Activated CD8-positive, alpha-beta memory T cell treated with anti-CD3 and anti-CD28 coated beads for 4 hours (primary cell): ENCODE data around the gene SCUBE1.

Experiments
- DNase-seq, 2 donors: peaks; one replicate each; pipeline ENCODE4 v3.0.0-alpha.2; 2020; ENCODE audit warnings: low read depth in 2 of 2

The SCUBE1 gene

GRCh38 chr22:43326331-43327156 is 16.6 kb downstream of the SCUBE1 start:
- no peak for DNase-seq

GRCh38 chr22:43325176-43325575 is 18.0 kb downstream of the SCUBE1 start:
- DNase-seq: no peak

- DNase-seq: no peak
These were observed 21.9 kb downstream of the SCUBE1 start for GRCh38 chr22:43320943-43321900.

- no peak for DNase-seq
These were observed 23.3 kb downstream of the SCUBE1 start for GRCh38 chr22:43319661-43320486.

GRCh38 chr22:43317239-43317638 is 25.9 kb downstream of the SCUBE1 start:
- DNase-seq: no peak

GRCh38 chr22:43315687-43316217 is 27.4 kb downstream of the SCUBE1 start:
- no peak for DNase-seq

GRCh38 chr22:43314611-43315010 is 28.6 kb downstream of the SCUBE1 start:
- no peak for DNase-seq

GRCh38 chr22:43313890-43314474 is 29.2 kb downstream of the SCUBE1 start:
- DNase-seq: no peak

- no peak for DNase-seq
These were observed 29.8 kb downstream of the SCUBE1 start for GRCh38 chr22:43313244-43313889.

- no peak for DNase-seq
These were observed 30.6 kb downstream of the SCUBE1 start for GRCh38 chr22:43312608-43313007.

- DNase-seq: no peak
These were observed 32.4 kb downstream of the SCUBE1 start for GRCh38 chr22:43310798-43311197.

- DNase-seq: no peak
These were observed 32.9 kb downstream of the SCUBE1 start for GRCh38 chr22:43310311-43310710.

GRCh38 chr22:43308836-43309235 is 34.3 kb downstream of the SCUBE1 start:
- no peak for DNase-seq

- DNase-seq: no peak
These were observed 34.9 kb downstream of the SCUBE1 start for GRCh38 chr22:43308060-43308830.

GRCh38 chr22:43305806-43306205 is 37.4 kb downstream of the SCUBE1 start:
- DNase-seq: no peak

GRCh38 chr22:43304831-43305590 is 38.2 kb downstream of the SCUBE1 start:
- no peak for DNase-seq

- no peak for DNase-seq
These were observed 39.4 kb downstream of the SCUBE1 start for GRCh38 chr22:43303751-43304150.

GRCh38 chr22:43303166-43303565 is 40.0 kb downstream of the SCUBE1 start:
- no peak for DNase-seq

GRCh38 chr22:43302531-43303041 is 40.6 kb downstream of the SCUBE1 start:
- no peak for DNase-seq
